HEK293 (cell line): ENCODE results near the gene RALA.

Source experiments
- CTCF ChIA-PET: fragments of 350-600 bp; formaldehyde crosslinking; extraction: SDS; loops from one replicate; lab custom pipeline; 2021; ENCODE audit warnings: antibody characterized with exemption; lab: Yijun Ruan, JAX
- POLR2A ChIA-PET: fragments of 300-600 bp; formaldehyde crosslinking; extraction: SDS; loops from one replicate; lab custom pipeline; 2020; ENCODE audit warnings: antibody characterized with exemption, inconsistent platforms; lab: Yijun Ruan, JAX
- H3K27ac ChIP-seq: fragments of 200-500 bp; sonication (Bioruptor generic); 2 replicates; pipeline ENCODE4 v1.5.1; 2014; ENCODE audit warnings: low read depth, low read length, control low read depth, inconsistent platforms; ENCODE audit errors: extremely low read depth
- H3K36me3 ChIP-seq, 2 experiments: fragments of 200-500 bp in 1 of 2; sonication (Bioruptor generic) in 1 of 2; 1 replicate in 1 of 2; 2 replicates in 1 of 2; pipeline ENCODE4 v1.5.1; 2014 to 2017; ENCODE audit warnings: inconsistent platforms in 2 of 2, low read length in 2 of 2; ENCODE audit not compliant: control insufficient read depth in 2 of 2, insufficient read depth in 1 of 2
- H3K4me1 ChIP-seq: fragments of 200-500 bp; sonication (Bioruptor generic); 2 replicates; pipeline ENCODE4 v1.5.1; 2014; ENCODE audit warnings: mild to moderate bottlenecking, low read length, inconsistent platforms; ENCODE audit not compliant: control insufficient read depth, insufficient read depth
- H3K4me3 ChIP-seq: 2 replicates; pipeline ENCODE4 v1.5.1; 2011; ENCODE audit warnings: low read depth, mild to moderate bottlenecking, control low read depth, low read length, moderate library complexity
- H3K9me3 ChIP-seq: fragments of 200-500 bp; sonication (Bioruptor generic); 2 replicates; pipeline ENCODE4 v1.5.1; 2014; ENCODE audit warnings: low read depth, low read length, inconsistent platforms; ENCODE audit not compliant: control insufficient read depth, insufficient read depth
- ATF2 ChIP-seq: fragments of 450-650 bp; formaldehyde crosslinking; IDR thresholded peaks from 2 replicates; pipeline ENCODE4 v1.5.1; 2016; ENCODE audit warnings: missing biosample characterization, missing genetic modification characterization, low read depth
- BCL11A ChIP-seq: fragments of 450-650 bp; formaldehyde crosslinking; IDR thresholded peaks from 2 replicates; pipeline ENCODE4 v1.5.1; 2016; ENCODE audit warnings: low read depth, missing biosample characterization, missing genetic modification characterization
- WT1 ChIP-seq: fragments of 450-650 bp; formaldehyde crosslinking; IDR thresholded peaks from 2 replicates; pipeline ENCODE4 v1.5.1; 2016; ENCODE audit warnings: missing biosample characterization, missing genetic modification characterization
- ZFHX2 ChIP-seq: fragments of 450-650 bp; formaldehyde crosslinking; conservative IDR thresholded peaks from 2 replicates; pipeline ENCODE4 v1.5.1; 2016; ENCODE audit warnings: missing biosample characterization, missing genetic modification characterization
- ZFP69B ChIP-seq: fragments of 450-650 bp; formaldehyde crosslinking; IDR thresholded peaks from 2 replicates; pipeline ENCODE4 v1.5.1; 2016; ENCODE audit warnings: missing biosample characterization, missing genetic modification characterization
- ZNF19 ChIP-seq: fragments of 450-650 bp; formaldehyde crosslinking; IDR thresholded peaks from 2 replicates; pipeline ENCODE4; 2016; ENCODE audit warnings: missing biosample characterization, missing genetic modification characterization, low read depth
- ZNF23 ChIP-seq: fragments of 450-650 bp; formaldehyde crosslinking; IDR thresholded peaks from 2 replicates; pipeline ENCODE4 v1.5.1; 2016; ENCODE audit warnings: missing biosample characterization, missing genetic modification characterization, borderline replicate concordance
- ZNF324 ChIP-seq: fragments of 450-650 bp; formaldehyde crosslinking; IDR thresholded peaks from 2 replicates; pipeline ENCODE4 v1.5.1; 2016; ENCODE audit warnings: missing biosample characterization, missing genetic modification characterization
- ZNF501 ChIP-seq: fragments of 450-650 bp; formaldehyde crosslinking; IDR thresholded peaks from 2 replicates; pipeline ENCODE4 v1.5.1; 2016; ENCODE audit warnings: missing biosample characterization, missing genetic modification characterization
- ZNF521 ChIP-seq: fragments of 450-650 bp; formaldehyde crosslinking; IDR thresholded peaks from 2 replicates; pipeline ENCODE4 v1.5.1; 2017; ENCODE audit warnings: missing biosample characterization, mild to moderate bottlenecking, missing genetic modification characterization
- ZNF580 ChIP-seq: fragments of 450-650 bp; formaldehyde crosslinking; IDR thresholded peaks from 2 replicates; pipeline ENCODE4 v1.5.1; 2016; ENCODE audit warnings: missing biosample characterization, missing genetic modification characterization
- ZNF664 ChIP-seq: fragments of 450-650 bp; formaldehyde crosslinking; IDR thresholded peaks from 2 replicates; pipeline ENCODE4 v1.5.1; 2016; ENCODE audit warnings: missing biosample characterization, missing genetic modification characterization
- ZNF785 ChIP-seq: fragments of 450-650 bp; formaldehyde crosslinking; IDR thresholded peaks from 2 replicates; pipeline ENCODE4 v1.5.1; 2016; ENCODE audit warnings: missing biosample characterization, missing genetic modification characterization
- ZNF792 ChIP-seq: fragments of 450-650 bp; formaldehyde crosslinking; IDR thresholded peaks from 2 replicates; pipeline ENCODE4 v1.5.1; 2016; ENCODE audit warnings: missing biosample characterization, missing genetic modification characterization
- ZSCAN16 ChIP-seq: fragments of 450-650 bp; formaldehyde crosslinking; IDR thresholded peaks from 2 replicates; pipeline ENCODE4 v1.5.1; 2016; ENCODE audit warnings: missing biosample characterization, missing genetic modification characterization
- TF ChIP-seq, protein P1 (sequence below): fragments of 450-650 bp; formaldehyde crosslinking; IDR thresholded peaks from 2 replicates; pipeline ENCODE4 v1.5.1; 2016; ENCODE audit warnings: missing biosample characterization, missing genetic modification characterization
- TF ChIP-seq, protein P2 (sequence below): fragments of 450-650 bp; formaldehyde crosslinking; IDR thresholded peaks from 2 replicates; pipeline ENCODE4 v1.5.1; 2016; ENCODE audit warnings: missing biosample characterization, missing genetic modification characterization, borderline replicate concordance
- TF ChIP-seq, protein P3 (sequence below): fragments of 450-650 bp; formaldehyde crosslinking; IDR thresholded peaks from 2 replicates; pipeline ENCODE4 v1.5.1; 2017; ENCODE audit warnings: missing biosample characterization, missing genetic modification characterization
- TF ChIP-seq, protein P4 (sequence below): fragments of 450-650 bp; formaldehyde crosslinking; IDR thresholded peaks from 2 replicates; pipeline ENCODE4 v1.5.1; 2016; ENCODE audit warnings: missing biosample characterization, missing genetic modification characterization

RALA gene

GRCh38 chr7:39667341-39667923 is 44.1 kb downstream of the RALA start:
- TF ChIP-seq ZNF792 (tag by site-specific recombination) = no peak
- no peak for TF ChIP-seq ZNF785 (tag by site-specific recombination)
- TF ChIP-seq, protein P1, sequence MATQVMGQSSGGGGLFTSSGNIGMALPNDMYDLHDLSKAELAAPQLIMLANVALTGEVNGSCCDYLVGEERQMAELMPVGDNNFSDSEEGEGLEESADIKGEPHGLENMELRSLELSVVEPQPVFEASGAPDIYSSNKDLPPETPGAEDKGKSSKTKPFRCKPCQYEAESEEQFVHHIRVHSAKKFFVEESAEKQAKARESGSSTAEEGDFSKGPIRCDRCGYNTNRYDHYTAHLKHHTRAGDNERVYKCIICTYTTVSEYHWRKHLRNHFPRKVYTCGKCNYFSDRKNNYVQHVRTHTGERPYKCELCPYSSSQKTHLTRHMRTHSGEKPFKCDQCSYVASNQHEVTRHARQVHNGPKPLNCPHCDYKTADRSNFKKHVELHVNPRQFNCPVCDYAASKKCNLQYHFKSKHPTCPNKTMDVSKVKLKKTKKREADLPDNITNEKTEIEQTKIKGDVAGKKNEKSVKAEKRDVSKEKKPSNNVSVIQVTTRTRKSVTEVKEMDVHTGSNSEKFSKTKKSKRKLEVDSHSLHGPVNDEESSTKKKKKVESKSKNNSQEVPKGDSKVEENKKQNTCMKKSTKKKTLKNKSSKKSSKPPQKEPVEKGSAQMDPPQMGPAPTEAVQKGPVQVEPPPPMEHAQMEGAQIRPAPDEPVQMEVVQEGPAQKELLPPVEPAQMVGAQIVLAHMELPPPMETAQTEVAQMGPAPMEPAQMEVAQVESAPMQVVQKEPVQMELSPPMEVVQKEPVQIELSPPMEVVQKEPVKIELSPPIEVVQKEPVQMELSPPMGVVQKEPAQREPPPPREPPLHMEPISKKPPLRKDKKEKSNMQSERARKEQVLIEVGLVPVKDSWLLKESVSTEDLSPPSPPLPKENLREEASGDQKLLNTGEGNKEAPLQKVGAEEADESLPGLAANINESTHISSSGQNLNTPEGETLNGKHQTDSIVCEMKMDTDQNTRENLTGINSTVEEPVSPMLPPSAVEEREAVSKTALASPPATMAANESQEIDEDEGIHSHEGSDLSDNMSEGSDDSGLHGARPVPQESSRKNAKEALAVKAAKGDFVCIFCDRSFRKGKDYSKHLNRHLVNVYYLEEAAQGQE (tag by site-specific recombination) = no peak
- TF ChIP-seq BCL11A = no peak
- TF ChIP-seq ZFHX2 (tag by site-specific recombination) = no peak
- no peak for TF ChIP-seq ZFP69B (tag by site-specific recombination)
- no peak for TF ChIP-seq ZNF19 (tag by site-specific recombination)
- no peak for TF ChIP-seq ZNF580 (tag by site-specific recombination)
- TF ChIP-seq WT1 (tag by site-specific recombination) = no peak
- TF ChIP-seq ZNF664 = no peak
- TF ChIP-seq, protein P2, sequence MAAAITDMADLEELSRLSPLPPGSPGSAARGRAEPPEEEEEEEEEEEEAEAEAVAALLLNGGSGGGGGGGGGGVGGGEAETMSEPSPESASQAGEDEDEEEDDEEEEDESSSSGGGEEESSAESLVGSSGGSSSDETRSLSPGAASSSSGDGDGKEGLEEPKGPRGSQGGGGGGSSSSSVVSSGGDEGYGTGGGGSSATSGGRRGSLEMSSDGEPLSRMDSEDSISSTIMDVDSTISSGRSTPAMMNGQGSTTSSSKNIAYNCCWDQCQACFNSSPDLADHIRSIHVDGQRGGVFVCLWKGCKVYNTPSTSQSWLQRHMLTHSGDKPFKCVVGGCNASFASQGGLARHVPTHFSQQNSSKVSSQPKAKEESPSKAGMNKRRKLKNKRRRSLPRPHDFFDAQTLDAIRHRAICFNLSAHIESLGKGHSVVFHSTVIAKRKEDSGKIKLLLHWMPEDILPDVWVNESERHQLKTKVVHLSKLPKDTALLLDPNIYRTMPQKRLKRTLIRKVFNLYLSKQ (tag by site-specific recombination) = no peak
- no peak for TF ChIP-seq ZNF501
- no peak for TF ChIP-seq ATF2 (tag by site-specific recombination)
- no peak for TF ChIP-seq ZNF324 (tag by site-specific recombination)
- TF ChIP-seq, protein P3, sequence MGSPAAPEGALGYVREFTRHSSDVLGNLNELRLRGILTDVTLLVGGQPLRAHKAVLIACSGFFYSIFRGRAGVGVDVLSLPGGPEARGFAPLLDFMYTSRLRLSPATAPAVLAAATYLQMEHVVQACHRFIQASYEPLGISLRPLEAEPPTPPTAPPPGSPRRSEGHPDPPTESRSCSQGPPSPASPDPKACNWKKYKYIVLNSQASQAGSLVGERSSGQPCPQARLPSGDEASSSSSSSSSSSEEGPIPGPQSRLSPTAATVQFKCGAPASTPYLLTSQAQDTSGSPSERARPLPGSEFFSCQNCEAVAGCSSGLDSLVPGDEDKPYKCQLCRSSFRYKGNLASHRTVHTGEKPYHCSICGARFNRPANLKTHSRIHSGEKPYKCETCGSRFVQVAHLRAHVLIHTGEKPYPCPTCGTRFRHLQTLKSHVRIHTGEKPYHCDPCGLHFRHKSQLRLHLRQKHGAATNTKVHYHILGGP (tag by site-specific recombination) = no peak
- TF ChIP-seq, protein P4, sequence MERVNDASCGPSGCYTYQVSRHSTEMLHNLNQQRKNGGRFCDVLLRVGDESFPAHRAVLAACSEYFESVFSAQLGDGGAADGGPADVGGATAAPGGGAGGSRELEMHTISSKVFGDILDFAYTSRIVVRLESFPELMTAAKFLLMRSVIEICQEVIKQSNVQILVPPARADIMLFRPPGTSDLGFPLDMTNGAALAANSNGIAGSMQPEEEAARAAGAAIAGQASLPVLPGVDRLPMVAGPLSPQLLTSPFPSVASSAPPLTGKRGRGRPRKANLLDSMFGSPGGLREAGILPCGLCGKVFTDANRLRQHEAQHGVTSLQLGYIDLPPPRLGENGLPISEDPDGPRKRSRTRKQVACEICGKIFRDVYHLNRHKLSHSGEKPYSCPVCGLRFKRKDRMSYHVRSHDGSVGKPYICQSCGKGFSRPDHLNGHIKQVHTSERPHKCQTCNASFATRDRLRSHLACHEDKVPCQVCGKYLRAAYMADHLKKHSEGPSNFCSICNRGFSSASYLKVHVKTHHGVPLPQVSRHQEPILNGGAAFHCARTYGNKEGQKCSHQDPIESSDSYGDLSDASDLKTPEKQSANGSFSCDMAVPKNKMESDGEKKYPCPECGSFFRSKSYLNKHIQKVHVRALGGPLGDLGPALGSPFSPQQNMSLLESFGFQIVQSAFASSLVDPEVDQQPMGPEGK (tag by site-specific recombination) = no peak
- TF ChIP-seq ZNF521 (tag by site-specific recombination) = no peak
- no peak for TF ChIP-seq ZNF23
- no peak for TF ChIP-seq ZSCAN16 (tag by site-specific recombination)
- no peak overlapping the region for H3K27ac ChIP-seq
- CTCF ChIA-PET = no interaction called here
- POLR2A ChIA-PET = no interaction called here
- no peaks in the 10 kb centered on the region for H3K9me3 ChIP-seq
- H3K4me3 ChIP-seq = no peak overlapping the region
- no peaks in the 10 kb centered on the region for H3K36me3 ChIP-seq
- peaks cover 12% of the 10 kb centered on the region; the same call in 1 of the 2 replicates for H3K4me1 ChIP-seq
